Inferior parietal cortex (tissue), 1 donor: ENCODE results near the gene STX16.

Experiments used
- DNase-seq: peaks from one replicate; pipeline ENCODE4 v3.0.0-alpha.2; 2016; ENCODE audit errors: extremely low spot score

STX16 gene

DNA sequence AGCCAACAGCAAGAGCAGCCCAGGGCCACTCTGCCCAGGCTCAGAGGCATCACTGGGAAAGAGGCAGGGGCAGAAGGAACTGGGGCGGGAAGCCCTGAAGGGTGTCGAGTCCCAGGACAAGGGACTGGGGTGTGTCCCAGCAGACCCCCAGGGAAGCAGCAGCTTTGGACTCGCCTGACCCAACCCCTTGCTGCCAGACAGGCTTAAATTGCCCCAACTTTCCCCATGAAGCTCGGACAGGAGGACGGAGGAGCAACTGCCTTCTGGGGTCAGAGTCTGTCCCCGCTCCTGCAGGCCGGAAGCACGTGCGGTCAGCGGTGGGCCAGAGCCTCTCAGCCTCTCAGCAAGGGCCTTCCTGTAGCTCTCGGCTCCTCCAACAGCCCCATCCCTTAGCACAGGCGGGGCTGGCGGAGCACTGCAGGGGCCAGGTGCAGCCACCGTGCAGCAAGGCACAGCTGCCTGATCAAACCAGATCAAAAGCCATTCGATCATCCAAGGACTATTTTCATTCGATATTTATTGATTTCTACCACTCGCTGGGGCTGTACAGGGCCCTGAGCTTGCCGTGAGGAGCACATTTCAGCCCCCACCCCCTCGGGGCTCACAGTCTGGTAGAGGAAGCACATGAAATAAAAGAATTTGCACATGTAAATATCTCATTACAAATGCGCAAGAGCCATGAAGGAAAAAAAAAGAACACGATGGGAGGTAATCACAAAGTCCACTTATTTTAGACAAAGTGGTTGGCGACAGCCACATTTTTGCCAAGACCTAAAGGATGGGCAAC, 31.8 kb upstream of the STX16 start:
- no peak for DNase-seq

- no peak for DNase-seq
These were observed 31.1 kb upstream of the STX16 start for GRCh38 chr20:58619864-58620431.

- DNase-seq, result no peak
These were observed 29.1 kb upstream of the STX16 start for GRCh38 chr20:58621906-58622548.

- no peak for DNase-seq
These were observed 28.2 kb upstream of the STX16 start for GRCh38 chr20:58622671-58623578.

GRCh38 chr20:58623579-58624473, 27.3 kb upstream of the STX16 start:
- peak; percentile 53 for DNase-seq

DNA sequence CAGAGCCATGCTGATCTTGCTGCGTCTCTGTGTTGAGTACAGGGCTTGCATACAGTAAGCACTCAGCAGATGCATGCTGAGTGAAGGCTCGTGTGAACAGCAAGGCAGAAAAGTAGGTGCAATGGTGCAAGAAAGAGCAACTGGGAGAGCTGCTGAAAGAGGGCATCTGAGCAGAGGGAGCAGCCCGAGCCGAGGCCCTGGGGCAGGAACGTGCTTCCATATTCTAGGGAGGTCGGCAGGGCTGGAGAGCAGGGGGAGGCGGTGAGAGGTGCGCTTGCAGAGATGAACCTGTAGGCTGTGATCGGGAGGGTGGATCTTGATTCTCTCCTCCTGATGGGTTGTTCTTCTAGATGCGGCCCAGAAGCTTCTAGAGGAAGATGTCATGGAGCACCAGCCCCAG, 26.4 kb upstream of the STX16 start:
- DNase-seq, result no peak

DNA sequence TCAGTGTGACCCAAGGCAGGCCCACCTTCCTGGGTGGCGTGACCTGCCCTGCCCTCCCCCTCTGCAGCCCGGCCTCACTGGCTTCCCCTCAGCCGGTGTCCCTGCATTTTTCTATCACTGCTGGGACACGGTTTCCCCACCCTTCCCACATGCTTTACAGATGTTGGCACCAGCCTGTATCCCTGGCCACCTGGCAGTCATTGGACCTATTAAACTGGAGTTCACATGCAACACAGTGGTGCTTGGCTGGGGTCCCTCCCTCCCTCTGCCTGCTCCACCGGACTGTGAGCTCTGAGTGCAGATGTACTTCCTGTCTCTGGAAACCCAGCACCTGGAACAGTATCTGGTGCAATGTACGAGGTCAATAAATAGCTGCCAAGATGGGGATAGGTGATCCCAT, 25.5 kb upstream of the STX16 start:
- no peak for DNase-seq

DNA sequence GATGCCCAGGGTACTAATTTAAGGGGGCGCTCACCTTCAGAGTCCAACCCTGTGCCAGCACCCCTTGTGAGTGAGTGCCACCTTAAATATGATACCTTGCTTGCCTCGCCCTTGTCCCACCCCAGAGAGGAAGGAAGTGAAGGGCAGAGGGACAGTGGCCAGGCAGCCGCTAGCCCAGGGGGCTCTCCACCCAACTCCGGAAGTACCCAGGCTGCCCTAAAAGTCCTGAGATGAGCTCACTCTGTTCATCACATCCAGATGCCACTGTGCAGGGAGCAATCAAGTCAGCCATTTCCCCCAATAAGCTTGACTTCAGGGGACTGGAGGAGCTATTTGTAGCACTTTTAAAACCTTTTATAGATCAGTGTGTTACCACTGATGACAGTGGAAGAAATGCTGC, 25.0 kb upstream of the STX16 start:
- DNase-seq, result no peak

GRCh38 chr20:58627212-58628072, 23.6 kb upstream of the STX16 start:
- DNase-seq, result no peak

- DNase-seq, result no peak
These were observed 22.4 kb upstream of the STX16 start for GRCh38 chr20:58628491-58629214.

DNA sequence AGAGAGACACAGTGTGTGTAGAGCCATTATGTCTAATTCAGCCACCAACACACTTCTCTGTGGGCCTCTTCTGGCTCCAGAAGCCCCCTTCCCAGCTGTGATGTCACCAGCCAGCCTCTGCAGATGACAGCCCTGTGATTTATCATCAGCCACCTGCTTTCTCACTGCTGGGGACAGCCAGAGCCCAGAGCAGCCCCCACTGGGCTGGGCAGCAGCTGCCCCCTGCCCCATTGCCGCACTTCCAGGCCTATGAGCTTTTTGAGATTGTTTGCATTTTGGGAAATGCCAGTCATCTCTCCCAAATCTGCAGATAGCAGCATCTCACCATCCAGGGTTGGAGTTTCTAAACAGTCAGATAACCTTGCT, 21.9 kb upstream of the STX16 start:
- DNase-seq, result no peak

GRCh38 chr20:58630063-58630462, 21.0 kb upstream of the STX16 start:
- DNase-seq, result no peak

DNA sequence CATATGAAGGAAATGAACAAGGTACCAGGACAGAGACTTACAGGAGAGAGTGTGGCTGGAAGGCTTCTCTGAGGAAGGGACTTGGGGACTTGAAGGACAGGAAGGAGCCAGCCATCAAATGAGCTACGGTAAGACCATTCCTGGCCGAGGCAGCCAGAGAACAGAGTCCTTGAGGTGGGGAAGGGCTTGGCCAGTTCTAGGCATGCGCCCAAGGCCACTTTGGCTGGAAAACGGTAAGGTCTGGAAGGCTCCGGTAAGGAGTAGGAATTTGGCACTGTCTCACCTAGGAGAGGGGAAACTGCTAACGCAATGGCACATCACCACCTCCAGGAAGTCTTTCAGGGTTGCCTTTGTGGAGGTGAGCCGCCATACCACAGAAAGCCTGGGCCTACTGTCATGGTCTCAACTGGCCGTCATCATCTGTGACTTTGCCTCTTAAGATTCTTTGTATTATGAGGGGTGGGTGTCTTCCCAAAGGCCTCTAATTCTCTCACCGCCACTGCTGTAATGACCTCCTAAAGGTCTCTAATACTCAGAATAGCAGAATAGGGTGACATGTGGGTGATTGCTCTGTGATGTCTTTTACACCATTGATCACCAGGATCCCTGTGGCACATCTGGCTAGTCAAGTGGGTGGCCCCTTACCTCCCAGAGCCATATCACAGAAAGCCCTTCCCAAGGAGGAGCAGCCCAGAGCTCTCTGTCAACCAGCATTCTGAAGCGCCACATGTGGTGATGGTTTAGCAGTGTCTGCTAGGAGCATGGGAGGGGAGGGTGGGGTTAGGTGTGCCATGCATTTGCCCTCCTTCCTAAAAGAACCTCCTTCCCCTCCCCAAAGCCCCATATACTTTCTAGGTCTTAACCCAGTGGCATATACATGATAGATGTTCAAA, 17.7 kb upstream of the STX16 start:
- DNase-seq, result no peak

DNA sequence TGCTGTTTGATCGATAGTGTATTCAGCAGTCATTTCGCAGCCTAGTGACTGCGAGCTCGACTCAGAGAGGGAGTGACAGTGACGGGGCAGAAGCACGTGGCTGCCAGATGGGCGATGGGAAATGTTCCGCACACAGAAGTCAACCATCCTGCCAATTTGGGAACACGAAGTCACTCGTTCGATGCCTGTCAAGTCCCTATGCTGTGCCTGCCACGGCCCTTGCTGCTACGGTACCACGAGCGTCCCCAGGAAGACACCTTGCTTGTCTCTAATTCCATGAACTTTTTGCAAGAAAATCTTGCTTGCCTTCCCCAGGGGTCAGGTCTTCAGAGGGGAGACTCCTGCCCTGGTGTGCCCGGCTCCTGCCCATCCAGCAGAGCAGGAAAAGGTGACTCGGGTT, 17.0 kb upstream of the STX16 start:
- no peak for DNase-seq

GRCh38 chr20:58634521-58635278, 16.4 kb upstream of the STX16 start:
- no peak for DNase-seq

DNA sequence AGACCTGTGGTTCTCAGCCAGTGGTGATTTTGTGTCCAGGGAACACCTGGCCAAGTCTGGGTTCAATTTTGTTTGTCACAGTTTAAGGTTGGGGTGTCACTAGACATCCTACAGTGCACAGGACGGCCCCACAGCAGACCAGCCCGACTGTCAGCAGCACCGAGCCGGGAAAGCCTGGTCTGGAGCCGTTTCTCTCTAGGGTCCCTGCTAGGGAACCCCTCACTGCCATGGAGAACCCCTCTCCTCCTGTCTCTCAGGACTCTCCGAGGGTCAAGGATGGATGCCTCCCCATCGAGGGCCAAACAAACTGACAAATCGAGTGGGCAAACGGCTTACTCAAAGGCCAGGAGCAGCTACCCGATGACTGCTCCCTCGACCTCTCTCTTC, 15.8 kb upstream of the STX16 start:
- no peak for DNase-seq

- no peak for DNase-seq
These were observed 14.6 kb upstream of the STX16 start for GRCh38 chr20:58636396-58636982.
